CD4-positive, alpha-beta T cell treated with Interleukin-6 for 4 hours (primary cell): ENCODE results near the gene CIAO2A.
"Not testable (repeated sequence)": the region's sequence is repeated elsewhere in the genome, so short reads cannot be mapped to it uniquely, and the experiment has no call there.

Source experiments
- DNase-seq: peaks from one replicate; pipeline ENCODE4 v3.0.0-alpha.2; 2020; ENCODE audit warnings: mixed read lengths

CIAO2A gene

DNA sequence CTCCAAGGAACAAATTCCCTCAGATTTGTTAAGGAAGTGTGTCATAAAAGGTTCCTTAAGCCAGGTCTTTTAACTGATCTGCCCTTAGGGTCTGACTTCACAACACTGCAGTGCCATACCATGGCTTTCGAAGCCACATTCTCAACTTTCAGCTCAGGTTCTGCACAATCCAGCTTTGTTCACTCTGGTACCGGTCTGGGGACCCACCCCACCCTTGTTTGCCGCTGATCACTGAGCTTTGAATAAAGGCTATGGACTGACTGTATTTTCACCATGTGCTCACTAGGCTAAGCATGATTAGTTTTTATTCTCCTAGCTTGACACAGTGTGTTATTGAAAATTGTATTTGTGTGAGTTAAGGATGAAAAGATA lies 18.0 kb upstream of the CIAO2A start:
- no peak for DNase-seq

DNA sequence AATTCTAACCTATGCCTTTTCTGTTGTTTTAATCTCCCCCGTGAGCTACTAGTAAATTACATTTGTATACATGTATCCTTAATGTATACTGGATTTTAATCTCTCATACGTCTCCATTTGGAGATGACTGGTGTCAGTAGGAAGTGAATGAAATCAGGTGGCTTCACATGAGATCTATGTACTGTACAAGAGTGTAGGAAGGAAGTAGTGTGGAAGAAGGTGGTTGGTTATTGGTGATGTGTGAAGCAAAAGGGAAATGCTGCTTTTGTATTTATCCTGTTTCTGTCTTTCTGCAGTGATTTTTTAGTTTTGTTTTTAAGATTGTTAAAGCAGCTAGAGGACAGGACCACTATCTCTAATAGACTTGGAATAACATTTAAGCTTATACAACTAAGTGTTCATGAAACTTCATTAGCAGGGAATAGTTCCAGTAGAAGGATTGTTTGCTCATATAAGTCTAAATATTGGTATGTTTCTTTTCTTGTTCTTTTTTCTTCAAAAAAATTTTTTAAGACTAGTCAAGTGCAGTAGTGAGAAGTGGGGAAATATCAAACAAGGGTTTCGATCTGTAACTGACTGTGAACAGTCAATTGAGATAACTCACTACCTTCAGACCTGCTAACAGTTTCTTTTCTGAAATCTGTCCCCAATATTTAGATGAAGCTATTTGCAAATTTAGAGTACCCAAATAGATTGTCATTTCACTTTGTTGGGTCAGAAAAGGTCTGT lies 17.5 kb upstream of the CIAO2A start:
- DNase-seq, result no peak

DNA sequence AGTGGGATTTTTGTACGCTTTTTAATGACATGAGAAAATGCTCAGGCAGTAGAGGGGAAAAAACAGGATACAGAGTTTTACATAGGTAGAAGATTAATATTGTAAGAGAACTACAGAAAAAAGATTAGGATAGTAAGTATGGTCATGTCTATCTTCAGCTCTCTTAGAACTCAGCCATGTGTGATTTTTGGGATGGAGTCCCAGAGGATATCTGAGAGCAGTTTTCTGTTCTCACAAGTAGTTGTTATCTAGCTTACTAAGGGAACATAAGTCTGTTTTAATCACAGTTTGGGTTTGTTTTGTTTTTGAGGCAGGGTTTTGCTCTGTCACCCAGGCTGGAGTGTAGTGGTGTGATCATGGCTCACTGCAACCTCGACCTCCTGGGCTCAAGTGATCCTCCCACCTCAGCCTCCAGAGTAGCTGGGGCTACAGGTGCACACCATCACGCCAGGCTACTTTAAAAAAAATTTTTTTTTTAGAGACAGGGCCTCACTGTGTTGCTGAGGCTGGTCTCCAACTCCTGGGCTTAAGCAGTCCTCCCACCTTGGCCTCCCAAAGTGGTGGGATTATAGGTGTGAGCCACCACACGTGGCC lies 16.6 kb upstream of the CIAO2A start:
- DNase-seq, result not testable (repeated sequence)

- no peak for DNase-seq
These were observed 13.7 kb upstream of the CIAO2A start for GRCh38 chr15:64107337-64107736.

DNA sequence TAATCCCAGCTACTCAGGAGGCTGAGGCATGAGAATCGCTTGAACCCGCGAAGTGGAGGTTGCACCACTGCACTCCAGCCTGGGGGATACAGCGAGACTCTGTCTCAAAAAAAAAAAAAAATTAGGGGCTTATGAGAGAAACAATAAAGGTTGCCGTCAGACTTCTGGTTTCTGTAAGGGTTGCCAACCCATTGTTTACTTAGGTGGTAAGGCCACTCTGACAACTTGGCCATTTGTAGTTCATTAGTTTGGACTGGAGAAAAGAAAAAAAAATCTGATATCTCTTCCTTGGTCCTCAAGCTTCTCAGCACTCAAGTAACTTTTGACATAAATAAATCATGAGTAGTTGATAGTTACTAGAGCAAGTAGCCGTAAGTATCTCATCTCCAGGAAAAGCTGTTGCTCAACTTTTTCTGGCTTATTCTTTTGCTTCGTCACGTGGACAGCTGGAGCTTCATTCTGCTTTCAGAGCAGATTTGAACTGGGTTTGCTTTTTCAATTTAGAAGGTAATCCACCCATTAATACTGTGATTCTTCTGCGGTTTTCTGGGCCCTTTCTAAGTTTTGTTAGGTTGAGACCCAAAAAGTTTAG lies 11.6 kb upstream of the CIAO2A start:
- DNase-seq, result no peak

GRCh38 chr15:64102497-64102896 lies 8.9 kb upstream of the CIAO2A start:
- no peak for DNase-seq

DNA sequence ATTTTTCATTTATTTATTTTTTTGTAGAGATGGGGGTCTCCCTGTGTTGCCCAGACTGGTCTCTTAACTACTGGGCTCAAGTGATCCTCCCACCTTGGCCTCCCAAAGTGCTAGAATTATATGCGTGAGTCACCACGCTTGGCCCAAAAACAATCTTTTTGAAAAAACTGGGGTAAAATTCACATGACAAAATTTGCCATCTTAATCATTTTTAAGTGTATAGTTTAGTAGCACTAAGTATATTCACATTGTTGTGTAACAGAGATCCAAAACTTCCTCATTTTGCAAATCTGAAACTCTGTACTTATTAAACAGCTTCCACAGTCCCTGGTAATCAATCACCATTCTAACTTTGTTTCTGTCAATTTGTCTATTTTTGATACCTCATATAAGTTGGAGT lies 7.3 kb upstream of the CIAO2A start:
- DNase-seq, result no peak

DNA sequence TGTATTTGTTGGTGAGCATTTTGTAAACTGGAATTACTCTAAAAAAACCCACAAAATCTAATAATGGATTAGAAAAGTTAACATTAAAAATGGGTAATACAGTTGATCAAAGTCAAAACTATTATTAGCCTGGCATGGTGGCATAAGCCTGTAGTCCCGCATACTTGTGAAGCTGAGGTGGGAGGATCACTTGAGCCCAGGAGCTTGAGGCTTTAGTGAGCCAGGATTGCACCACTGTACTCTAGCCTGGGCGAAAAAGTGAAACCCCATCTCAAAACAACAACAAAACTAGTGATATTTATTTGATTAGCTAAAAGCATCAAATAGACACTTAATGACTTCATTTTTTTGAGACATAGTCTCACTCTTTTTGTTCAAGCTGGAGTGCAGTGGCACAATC lies 5.7 kb upstream of the CIAO2A start:
- DNase-seq, result no peak

- DNase-seq, result no peak
These were observed 3.2 kb upstream of the CIAO2A start for GRCh38 chr15:64096668-64097384.

DNA sequence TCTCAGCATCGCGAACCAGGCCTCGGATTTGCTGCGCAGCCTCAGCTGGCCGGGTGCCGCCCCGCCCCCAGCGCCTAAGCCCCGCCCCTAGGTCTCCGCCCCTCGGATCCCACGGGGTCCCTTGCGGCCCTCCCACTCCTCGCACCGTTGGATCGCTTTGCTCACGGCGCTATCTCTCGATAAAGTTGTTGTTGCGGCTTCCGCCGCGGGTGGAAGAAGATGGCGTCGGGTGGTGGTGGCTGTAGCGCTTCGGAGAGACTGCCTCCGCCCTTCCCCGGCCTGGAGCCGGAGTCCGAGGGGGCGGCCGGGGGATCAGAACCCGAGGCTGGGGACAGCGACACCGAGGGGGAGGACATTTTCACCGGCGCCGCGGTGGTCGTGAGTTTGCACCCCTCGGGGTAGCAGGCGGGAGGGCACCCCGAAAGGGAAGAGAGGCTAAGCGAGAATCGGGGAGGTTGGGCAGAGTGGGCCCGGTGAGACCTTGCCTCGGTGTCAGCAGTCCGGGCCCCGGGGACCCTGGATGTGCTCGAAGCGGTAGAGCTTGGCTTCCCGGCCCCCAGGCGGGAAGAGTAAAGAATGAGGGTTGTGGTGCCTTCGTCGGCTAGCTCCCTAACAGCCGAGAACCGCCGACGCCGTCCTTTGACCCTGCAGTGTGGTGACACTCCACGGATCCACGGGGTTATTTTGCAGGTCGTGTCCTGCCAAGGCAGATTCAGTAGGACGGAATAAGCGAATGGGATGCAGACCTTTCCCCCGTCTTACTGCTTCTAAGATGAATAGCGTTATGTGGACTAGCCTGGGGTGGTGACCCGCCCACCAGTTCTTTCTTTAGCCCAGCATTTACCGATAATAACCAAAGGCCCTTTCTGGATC lies 2.4 kb upstream of the CIAO2A start, which contains the start of gene SNX1:
Gene SNX1 (plus strand): TSS at position 188 of the 873 bp plus-strand sequence. CDS start 32 bp downstream, at position 220.
- DNase-seq, result peak; percentile 96

GRCh38 chr15:64095431-64095794 lies 1.8 kb upstream of the CIAO2A start:
- no peak for DNase-seq

DNA sequence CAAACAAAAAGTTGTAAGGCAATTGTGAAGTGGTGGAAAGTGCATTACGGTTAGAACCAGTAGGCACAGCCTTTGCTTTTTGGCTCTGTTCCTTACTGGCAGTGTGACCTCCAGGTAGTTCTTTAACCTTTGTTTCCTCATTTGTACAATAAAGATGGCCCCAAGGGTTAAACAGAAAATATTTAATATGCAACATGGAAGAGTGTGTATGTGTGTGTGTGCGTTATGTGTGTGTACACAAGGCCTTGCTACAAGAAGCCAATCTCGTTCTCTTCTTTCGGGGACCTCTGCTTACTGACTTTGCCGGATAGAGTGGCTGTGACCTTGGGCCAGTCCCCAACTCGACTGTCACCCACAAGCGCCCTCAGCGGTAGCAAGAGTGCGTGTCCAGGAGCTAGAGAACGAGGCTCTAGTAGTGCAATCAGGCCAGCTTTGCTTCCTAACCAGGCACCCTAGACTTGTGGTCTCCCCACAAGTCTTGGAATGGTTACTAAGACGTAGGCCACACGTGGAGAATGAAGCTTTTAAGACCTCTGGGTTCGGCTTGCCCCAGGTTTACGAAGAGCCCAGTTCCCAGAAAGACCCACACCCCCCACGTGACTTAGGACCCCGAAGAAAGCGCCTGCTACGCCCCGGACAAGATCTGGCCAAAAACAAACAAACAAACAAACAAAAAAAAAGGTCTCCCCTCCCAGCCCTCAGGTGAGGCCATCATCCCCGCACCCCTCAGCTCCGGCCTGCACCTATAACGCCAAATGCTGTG lies 593 bp downstream of the CIAO2A start:
- DNase-seq, result peak; percentile 27

DNA sequence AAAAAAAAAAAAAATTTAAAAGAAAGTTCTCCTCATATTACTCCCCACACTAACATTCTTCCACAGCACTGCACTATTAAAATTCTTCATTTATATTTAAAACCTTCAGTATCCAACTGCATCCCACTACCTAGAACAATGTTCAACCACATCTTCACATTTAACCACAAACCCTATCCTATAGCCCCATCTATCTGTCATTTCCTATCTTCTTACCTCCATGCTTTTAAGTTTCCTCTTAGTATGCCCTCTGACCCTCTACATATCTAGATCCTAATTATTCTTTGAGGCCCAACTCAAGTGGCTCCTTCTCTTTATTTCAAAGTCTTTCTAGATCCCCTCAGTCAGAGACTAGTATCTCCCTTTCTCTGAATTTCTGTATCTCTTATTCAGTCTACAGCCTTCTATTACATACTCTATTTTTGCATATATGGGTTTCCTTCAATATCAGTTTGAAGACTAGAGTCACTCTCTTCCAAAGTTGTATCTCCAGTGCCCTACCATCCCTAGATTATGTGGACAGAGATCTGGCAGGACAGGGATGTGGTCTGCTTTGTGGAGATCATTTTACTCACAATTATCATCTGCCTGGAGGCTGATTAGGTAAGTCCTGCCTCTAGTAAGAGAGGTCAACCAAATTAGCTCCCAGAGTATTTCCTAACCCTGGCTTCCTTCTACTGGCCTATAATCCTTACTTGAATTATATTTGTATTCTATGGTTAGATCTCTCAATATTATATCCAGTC lies 1.4 kb downstream of the CIAO2A start:
- DNase-seq, result no peak

DNA sequence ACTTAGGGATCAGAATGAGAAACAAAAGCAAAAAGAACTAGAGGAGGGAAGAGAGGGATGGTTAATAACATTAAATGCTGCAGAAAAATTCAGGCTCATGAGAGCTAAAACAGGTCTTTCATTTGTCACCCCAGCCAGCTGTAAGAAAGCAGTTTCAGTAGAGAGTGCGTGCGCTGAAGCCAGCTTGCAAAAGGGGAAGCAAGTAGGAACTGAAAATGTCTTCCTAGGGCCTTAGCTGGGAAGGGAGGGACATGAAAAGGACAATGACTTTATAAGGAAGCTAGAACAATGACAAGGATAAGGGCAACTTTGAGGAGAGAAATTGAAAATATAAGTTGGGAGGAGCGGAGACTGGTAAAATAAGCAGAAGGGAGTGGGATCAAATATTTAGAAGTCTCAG lies 3.1 kb downstream of the CIAO2A start:
- DNase-seq, result no peak

GRCh38 chr15:64089543-64090280 lies 3.9 kb downstream of the CIAO2A start:
- no peak for DNase-seq

DNA sequence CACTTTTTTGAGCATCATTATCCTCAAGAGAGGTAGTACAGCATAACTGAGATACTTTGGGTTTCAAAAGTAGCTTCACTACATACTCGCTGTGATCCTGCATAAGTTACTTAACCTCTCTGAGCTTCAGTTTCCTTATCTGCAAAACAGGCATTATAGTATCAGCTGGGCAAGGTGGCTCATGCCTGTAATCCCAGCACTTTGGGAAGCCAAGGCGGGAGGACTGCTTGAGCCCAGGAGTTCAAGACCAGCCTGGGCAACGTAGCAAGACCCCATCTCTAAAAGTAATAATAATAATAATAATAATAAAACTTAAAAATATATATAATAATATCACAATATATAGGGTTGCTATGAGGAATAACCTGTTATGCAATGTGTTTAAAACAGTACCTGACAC lies 10.9 kb downstream of the CIAO2A start:
- no peak for DNase-seq

DNA sequence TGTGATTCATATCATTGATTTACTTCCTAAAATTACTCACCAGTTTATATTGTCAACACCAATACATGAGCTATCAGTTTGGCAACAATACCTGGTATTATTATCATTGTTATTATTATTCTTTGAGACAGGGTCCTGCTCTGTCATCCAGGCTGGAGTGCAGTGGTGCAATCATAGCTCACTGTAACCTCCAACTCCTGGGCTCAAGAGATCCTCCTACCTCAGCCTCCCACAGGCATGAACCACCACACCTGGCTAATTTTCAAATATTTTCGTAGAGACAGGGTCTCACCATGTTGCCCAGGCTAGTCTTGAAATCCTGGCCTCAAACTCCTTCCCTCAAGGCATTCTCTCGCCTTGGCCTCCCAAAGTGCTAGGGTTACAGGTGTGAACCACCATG lies 20.1 kb downstream of the CIAO2A start:
- DNase-seq, result not testable (repeated sequence)

GRCh38 chr15:64072812-64073211 lies 20.8 kb downstream of the CIAO2A start:
- DNase-seq, result no peak

DNA sequence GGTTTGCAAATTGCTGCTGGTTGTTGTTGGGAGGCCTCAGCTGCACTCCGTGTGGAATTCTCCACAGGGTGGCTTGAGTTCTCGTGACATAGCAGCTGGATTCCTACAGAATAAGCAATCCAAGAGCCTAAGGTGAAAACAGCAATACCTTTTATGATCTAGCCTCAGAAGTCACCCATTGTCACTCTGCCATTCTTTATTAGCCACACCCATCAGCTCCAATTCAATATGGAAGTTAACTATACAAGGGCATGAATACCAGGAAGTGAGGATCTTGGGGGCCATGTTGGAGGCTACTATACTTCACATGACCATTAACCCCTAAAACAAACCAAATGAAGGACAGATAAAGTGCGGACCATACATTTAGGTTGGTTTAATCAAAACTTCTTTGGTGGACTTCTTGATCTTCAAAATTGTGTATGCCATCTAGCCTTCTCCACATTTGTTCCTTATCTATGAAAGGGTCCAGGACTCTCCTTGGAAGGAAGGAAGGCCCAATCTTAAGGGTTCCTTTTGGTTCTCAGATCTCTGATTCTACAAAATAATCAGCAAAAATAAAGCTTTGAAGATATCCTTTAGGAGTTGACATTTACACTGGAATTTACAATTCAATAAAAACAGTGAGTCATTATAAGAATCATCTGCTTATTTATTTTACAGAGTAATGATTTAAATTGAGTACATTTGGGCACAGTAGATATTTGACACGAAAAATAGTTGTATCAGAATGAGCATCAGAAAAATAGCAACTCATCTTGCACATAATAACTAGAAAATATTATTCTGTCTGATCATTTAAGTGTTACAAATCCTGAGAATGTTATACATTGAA lies 21.5 kb downstream of the CIAO2A start:
- no peak for DNase-seq
